ENCODE measurements around the gene AVPR1A. TPM values are rescaled to one million over a fixed set of nuclear protein-coding genes. Genes with fewer than 3 reads are reported as not detected.

Gene AVPR1A
- total RNA-seq, 2 donors from 2014 or later: not detected

DNA sequence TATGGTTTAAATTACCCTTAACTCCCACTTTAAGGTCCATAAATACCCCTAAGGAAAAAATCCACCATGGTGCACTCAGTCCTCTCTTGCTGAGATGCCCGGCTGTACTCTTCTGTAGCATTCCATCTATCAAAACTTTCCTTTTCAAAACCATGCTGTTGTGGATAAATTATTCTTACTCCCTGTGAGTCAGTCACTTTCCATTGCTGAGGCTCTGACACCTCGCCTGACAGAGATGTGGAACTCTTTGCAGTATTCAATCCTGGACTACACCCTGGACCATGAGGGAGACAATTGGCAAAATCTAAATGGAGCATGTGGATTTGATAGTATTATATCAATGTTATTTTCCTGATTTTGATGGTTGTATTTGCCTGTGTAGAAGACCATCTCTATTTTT is 49.1 kb downstream of the AVPR1A start:
- H3K27me3 ChIP-seq (ENCODE audit: control insufficient read depth, insufficient read depth, low read length, poor library complexity, severe bottlenecking): no peaks in the 10 kb centered on the region
- 62 to 88% methylated on average over 2 of the region's 2 CpGs for WGBS, 2 experiments (ENCODE audit: insufficient coverage in 1 of 2, insufficient read length in 1 of 2)
- H3K36me3 Mint-ChIP-seq (ENCODE audit: low read depth): no peaks in the 10 kb centered on the region
- no peak for DNase-seq
- no peaks in the 10 kb centered on the region for H3K9me3 ChIP-seq (ENCODE audit: control insufficient read depth, low read length)
- no peak for TF ChIP-seq CTCF (conservative IDR thresholded peaks at IDR 0.05)
- no peak overlapping the region for H3K27ac Mint-ChIP-seq
- no peak overlapping the region for H3K4me3 ChIP-seq (ENCODE audit: low read length)
- H3K9ac ChIP-seq (ENCODE audit: extremely low read depth, low read length, poor library complexity, severe bottlenecking): no peak overlapping the region
- no peaks in the 10 kb centered on the region for H3K4me1 Mint-ChIP-seq
- H3K4me3 Mint-ChIP-seq: no peak overlapping the region
- H3K4me1 ChIP-seq (ENCODE audit: control insufficient read depth, insufficient read depth, low read length): no peaks in the 10 kb centered on the region
- H3K36me3 ChIP-seq (ENCODE audit: control insufficient read depth, insufficient read depth, low read length): no peaks in the 10 kb centered on the region
- H3K9me3 Mint-ChIP-seq: no peaks in the 10 kb centered on the region
- H3K27ac ChIP-seq (ENCODE audit: low read depth, low read length): no peak overlapping the region
- H3K27me3 Mint-ChIP-seq (ENCODE audit: insufficient read depth): peaks cover 1% of the 10 kb centered on the region

DNA sequence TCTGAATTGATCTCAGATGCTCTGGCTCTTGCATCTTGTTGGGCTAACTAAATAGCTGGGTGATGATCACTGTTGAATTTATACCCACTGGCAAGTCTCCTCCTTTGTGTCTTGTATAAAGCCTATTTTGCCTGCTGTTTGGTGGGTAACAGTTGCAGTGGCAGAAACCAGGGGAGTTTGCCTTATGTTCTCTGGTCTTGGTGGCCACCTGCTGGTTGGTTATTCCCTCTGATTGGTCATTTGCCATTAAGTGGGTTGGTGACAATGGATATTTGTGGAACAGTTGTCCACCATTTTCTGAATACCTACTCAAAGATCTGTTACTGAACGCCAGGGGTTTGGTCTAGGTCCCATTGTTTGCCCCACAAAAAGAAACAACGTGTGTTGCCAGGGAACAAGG is 52.1 kb downstream of the AVPR1A start:
- peaks cover 4% of the 10 kb centered on the region for H3K4me1 Mint-ChIP-seq
- TF ChIP-seq CTCF (conservative IDR thresholded peaks at IDR 0.05): peak; percentile 57
- H3K27me3 Mint-ChIP-seq (ENCODE audit: insufficient read depth): peaks cover 5% of the 10 kb centered on the region
- H3K9me3 Mint-ChIP-seq: no peaks in the 10 kb centered on the region
- Histone ChIP-seq H3K36me3 (ENCODE audit: control insufficient read depth, insufficient read depth, low read length) (no peaks in the 10 kb centered on the region), H3K9ac (ENCODE audit: extremely low read depth, low read length, poor library complexity, severe bottlenecking) (no peak overlapping the region), H3K4me3 (ENCODE audit: low read length) (no peak overlapping the region), H3K27me3 (ENCODE audit: control insufficient read depth, insufficient read depth, low read length, poor library complexity, severe bottlenecking) (no peaks in the 10 kb centered on the region), H3K9me3 (ENCODE audit: control insufficient read depth, low read length) (no peaks in the 10 kb centered on the region), H3K4me1 (ENCODE audit: control insufficient read depth, insufficient read depth, low read length) (no peaks in the 10 kb centered on the region), H3K27ac (ENCODE audit: low read depth, low read length) (no peak overlapping the region)
- WGBS, 2 experiments (ENCODE audit: insufficient coverage in 1 of 2, insufficient read length in 1 of 2): 90 to 100% methylated on average over 2 of the region's 2 CpGs
- no peak overlapping the region for H3K27ac Mint-ChIP-seq
- H3K36me3 Mint-ChIP-seq (ENCODE audit: low read depth): no peaks in the 10 kb centered on the region
- H3K4me3 Mint-ChIP-seq: no peak overlapping the region
- no peak for DNase-seq

GRCh38 chr12:63095369-63095980 is 55.5 kb downstream of the AVPR1A start:
- Mint-ChIP-seq H3K27me3 (ENCODE audit: insufficient read depth) (peaks cover 33% of the 10 kb centered on the region), H3K27ac (no peak overlapping the region), H3K4me1 (peaks cover 6% of the 10 kb centered on the region), H3K4me3 (no peak overlapping the region), H3K9me3 (no peaks in the 10 kb centered on the region), H3K36me3 (ENCODE audit: low read depth) (no peaks in the 10 kb centered on the region)
- no peak for TF ChIP-seq CTCF (conservative IDR thresholded peaks at IDR 0.05)
- H3K36me3 ChIP-seq (ENCODE audit: control insufficient read depth, insufficient read depth, low read length): no peaks in the 10 kb centered on the region
- no peak overlapping the region for H3K9ac ChIP-seq (ENCODE audit: extremely low read depth, low read length, poor library complexity, severe bottlenecking)
- DNase-seq: no peak
- H3K27me3 ChIP-seq (ENCODE audit: control insufficient read depth, insufficient read depth, low read length, poor library complexity, severe bottlenecking): peaks cover 25% of the 10 kb centered on the region
- no peak overlapping the region for H3K4me3 ChIP-seq (ENCODE audit: low read length)
- no peaks in the 10 kb centered on the region for H3K4me1 ChIP-seq (ENCODE audit: control insufficient read depth, insufficient read depth, low read length)
- WGBS, 2 experiments (ENCODE audit: insufficient coverage in 1 of 2, insufficient read length in 1 of 2): 94 to 98% methylated on average over 5 to 7 of the region's 7 CpGs
- H3K27ac ChIP-seq (ENCODE audit: low read depth, low read length): no peak overlapping the region
- no peaks in the 10 kb centered on the region for H3K9me3 ChIP-seq (ENCODE audit: control insufficient read depth, low read length)
